ENCODE results near the gene PREX1. TPM values are rescaled to one million over a fixed set of nuclear protein-coding genes. Genes with fewer than 3 reads are reported as not detected.

PREX1 gene
- polyA plus RNA-seq, 1 donor (not counting 4 experiments of a cell fraction or from before 2014, with no cell fraction given), result 0.22 TPM

DNA sequence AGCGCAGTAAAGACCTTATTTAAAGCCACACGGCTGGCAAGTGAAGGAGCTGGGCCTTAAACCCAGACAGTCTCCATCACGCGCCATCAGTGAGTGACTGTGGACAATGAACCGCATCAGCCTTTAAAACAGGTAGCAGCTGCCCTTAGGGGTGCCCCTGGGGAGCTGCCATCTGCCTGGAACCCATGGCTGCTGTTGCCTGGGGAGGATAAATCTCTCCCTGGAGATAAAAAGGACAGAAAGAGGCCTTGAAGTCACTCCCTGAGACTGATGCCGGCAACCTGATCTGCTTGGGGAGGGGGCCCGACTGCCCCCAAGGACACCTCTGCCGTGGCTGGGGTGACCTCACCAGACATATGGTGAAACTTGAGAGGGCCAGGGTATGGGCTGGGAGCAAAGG, 73.5 kb downstream of the PREX1 start:
- dilution Hi-C loops (cut with MboI; ENCODE audit: extremely low pct_ligation_motif_present, low sequenced_read_pairs), result no loop called here
- FAIRE-seq, result no peak
- no peak overlapping the region for H2AFZ ChIP-seq (ENCODE audit: control insufficient read depth, low read length)

DNA sequence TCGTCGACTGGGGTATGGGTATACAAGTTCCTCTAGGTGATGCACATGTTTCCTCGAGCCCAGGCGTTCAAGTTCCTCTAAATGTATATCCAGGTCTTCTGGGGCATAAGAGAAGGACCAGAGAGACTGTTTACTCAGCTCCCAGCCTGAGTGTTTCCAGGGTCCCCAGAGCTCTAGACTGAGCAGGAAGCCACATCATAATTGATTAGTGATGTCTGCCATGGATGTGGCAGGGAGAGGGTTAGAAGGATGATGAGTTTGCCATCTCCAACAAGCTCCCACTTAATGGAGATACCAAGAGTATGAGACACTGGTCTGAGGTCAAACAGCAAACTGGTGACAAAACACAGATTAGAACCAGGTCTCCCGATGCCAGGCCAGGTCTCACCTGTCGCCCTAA, 74.8 kb downstream of the PREX1 start:
- no peaks in the 10 kb centered on the region for H3K36me3 ChIP-seq (ENCODE audit: control insufficient read depth in 2 of 2, extremely low read depth in 1 of 2, insufficient read depth in 2 of 2, low read length in 2 of 2)
- DNase-seq (ENCODE audit: low read depth, low spot score) (no peak), FAIRE-seq (no peak)
- no peaks in the 10 kb centered on the region for H3K9me1 ChIP-seq (ENCODE audit: control insufficient read depth, extremely low read depth, insufficient read depth, low read length)
- dilution Hi-C loops (cut with MboI; ENCODE audit: extremely low pct_ligation_motif_present, low sequenced_read_pairs), result no loop called here
- no peaks in the 10 kb centered on the region for H3K4me1 ChIP-seq (ENCODE audit: control insufficient read depth, extremely low read depth, insufficient read depth, low read length)
- no peaks in the 10 kb centered on the region for H3K79me2 ChIP-seq (ENCODE audit: control insufficient read depth, insufficient read depth, low read length)
- peaks cover 16% of the 10 kb centered on the region for H3K27me3 ChIP-seq (ENCODE audit: control insufficient read depth, extremely low read depth, insufficient read depth, low read length)
- no peaks in the 10 kb centered on the region for H3K9me3 ChIP-seq (ENCODE audit: control insufficient read depth, low read depth, low read length)
- H4K20me1 ChIP-seq (ENCODE audit: control insufficient read depth, extremely low read depth, insufficient read depth, low read length), result no peaks in the 10 kb centered on the region
- H3K27ac ChIP-seq (ENCODE audit: control insufficient read depth, insufficient read depth, low read length), result no peak overlapping the region
- no peak overlapping the region for H3K4me2 ChIP-seq (ENCODE audit: control insufficient read depth, extremely low read depth, insufficient read depth, low read depth, low read length)
- H2AFZ ChIP-seq (ENCODE audit: control insufficient read depth, low read length), result no peak overlapping the region
- no peak overlapping the region for H3K4me3 ChIP-seq (ENCODE audit: control insufficient read depth in 2 of 3, extremely low read depth in 1 of 3, insufficient read depth in 2 of 3, low read depth in 1 of 3, low read length in 3 of 3)
- no peak for TF ChIP-seq EZH2 (IDR thresholded peaks at IDR 0.05; ENCODE audit: low read length)
- TF ChIP-seq, protein P1, sequence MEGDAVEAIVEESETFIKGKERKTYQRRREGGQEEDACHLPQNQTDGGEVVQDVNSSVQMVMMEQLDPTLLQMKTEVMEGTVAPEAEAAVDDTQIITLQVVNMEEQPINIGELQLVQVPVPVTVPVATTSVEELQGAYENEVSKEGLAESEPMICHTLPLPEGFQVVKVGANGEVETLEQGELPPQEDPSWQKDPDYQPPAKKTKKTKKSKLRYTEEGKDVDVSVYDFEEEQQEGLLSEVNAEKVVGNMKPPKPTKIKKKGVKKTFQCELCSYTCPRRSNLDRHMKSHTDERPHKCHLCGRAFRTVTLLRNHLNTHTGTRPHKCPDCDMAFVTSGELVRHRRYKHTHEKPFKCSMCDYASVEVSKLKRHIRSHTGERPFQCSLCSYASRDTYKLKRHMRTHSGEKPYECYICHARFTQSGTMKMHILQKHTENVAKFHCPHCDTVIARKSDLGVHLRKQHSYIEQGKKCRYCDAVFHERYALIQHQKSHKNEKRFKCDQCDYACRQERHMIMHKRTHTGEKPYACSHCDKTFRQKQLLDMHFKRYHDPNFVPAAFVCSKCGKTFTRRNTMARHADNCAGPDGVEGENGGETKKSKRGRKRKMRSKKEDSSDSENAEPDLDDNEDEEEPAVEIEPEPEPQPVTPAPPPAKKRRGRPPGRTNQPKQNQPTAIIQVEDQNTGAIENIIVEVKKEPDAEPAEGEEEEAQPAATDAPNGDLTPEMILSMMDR (optimal IDR thresholded peaks at IDR 0.05 in 1 of 3, IDR thresholded peaks at IDR 0.05 in 1 of 3, conservative IDR thresholded peaks at IDR 0.05 in 1 of 3; ENCODE audit: extremely low read depth in 1 of 3, insufficient read depth in 2 of 3, low read length in 3 of 3), result no peak
- H3K9ac ChIP-seq (ENCODE audit: control insufficient read depth, extremely low read depth, insufficient read depth, low read length), result no peak overlapping the region

More for the DNA sequence above, 73.5 kb downstream of the PREX1 start:
- no peak overlapping the region for H3K27ac ChIP-seq (ENCODE audit: control insufficient read depth, insufficient read depth, low read length)
- H4K20me1 ChIP-seq (ENCODE audit: control insufficient read depth, extremely low read depth, insufficient read depth, low read length), result no peaks in the 10 kb centered on the region
- no peaks in the 10 kb centered on the region for H3K9me1 ChIP-seq (ENCODE audit: control insufficient read depth, extremely low read depth, insufficient read depth, low read length)
- H3K27me3 ChIP-seq (ENCODE audit: control insufficient read depth, extremely low read depth, insufficient read depth, low read length), result peaks cover 19% of the 10 kb centered on the region
- TF ChIP-seq, protein P1 (optimal IDR thresholded peaks at IDR 0.05 in 1 of 3, IDR thresholded peaks at IDR 0.05 in 1 of 3, conservative IDR thresholded peaks at IDR 0.05 in 1 of 3; ENCODE audit: extremely low read depth in 1 of 3, insufficient read depth in 2 of 3, low read length in 3 of 3), result no peak
- no peak for TF ChIP-seq EZH2 (IDR thresholded peaks at IDR 0.05; ENCODE audit: low read length)
- no peaks in the 10 kb centered on the region for H3K4me1 ChIP-seq (ENCODE audit: control insufficient read depth, extremely low read depth, insufficient read depth, low read length)
- DNase-seq (ENCODE audit: low read depth, low spot score), result no peak
- H3K4me2 ChIP-seq (ENCODE audit: control insufficient read depth, extremely low read depth, insufficient read depth, low read depth, low read length), result no peak overlapping the region
- H3K36me3 ChIP-seq (ENCODE audit: control insufficient read depth in 2 of 2, extremely low read depth in 1 of 2, insufficient read depth in 2 of 2, low read length in 2 of 2), result no peaks in the 10 kb centered on the region
- H3K4me3 ChIP-seq (ENCODE audit: control insufficient read depth in 2 of 3, extremely low read depth in 1 of 3, insufficient read depth in 2 of 3, low read depth in 1 of 3, low read length in 3 of 3), result no peak overlapping the region
- H3K9me3 ChIP-seq (ENCODE audit: control insufficient read depth, low read depth, low read length), result no peaks in the 10 kb centered on the region
- no peaks in the 10 kb centered on the region for H3K79me2 ChIP-seq (ENCODE audit: control insufficient read depth, insufficient read depth, low read length)
- H3K9ac ChIP-seq (ENCODE audit: control insufficient read depth, extremely low read depth, insufficient read depth, low read length), result no peak overlapping the region
